ENCODE measurements around the gene CACNA2D4.

Gene CACNA2D4

GRCh38 chr12:1934831-1935230 is 16.4 kb upstream of the CACNA2D4 start:
- no peak for DNase-seq (ENCODE audit: low read depth)
- no peak overlapping the region for H3K4me3 ChIP-seq (ENCODE audit: low read depth, low read length)

DNA sequence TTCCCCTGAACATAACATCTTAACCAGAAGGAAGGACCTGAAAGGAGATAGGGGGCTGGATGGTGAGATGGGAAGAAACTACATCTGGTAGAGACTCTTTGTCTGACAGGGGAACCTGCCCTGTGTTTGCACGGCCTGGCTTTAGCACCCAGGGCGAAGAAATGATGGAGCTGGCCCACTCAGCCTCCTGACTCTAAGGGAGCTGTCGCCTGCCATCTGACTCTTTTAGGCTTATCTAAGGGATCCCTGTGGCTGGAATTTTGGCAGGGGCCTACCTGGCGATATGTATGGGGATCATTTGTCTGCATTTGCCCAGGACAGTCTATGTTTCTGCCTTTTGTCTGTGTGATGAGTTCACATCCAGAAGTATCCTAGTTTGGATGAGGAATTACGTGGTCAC is 15.6 kb upstream of the CACNA2D4 start:
- DNase-seq (ENCODE audit: low read depth) = no peak
- H3K4me3 ChIP-seq (ENCODE audit: low read depth, low read length) = no peak overlapping the region

GRCh38 chr12:1933342-1934051 is 15.0 kb upstream of the CACNA2D4 start:
- no peak overlapping the region for H3K4me3 ChIP-seq (ENCODE audit: low read depth, low read length)
- DNase-seq (ENCODE audit: low read depth) = peak; percentile 61

GRCh38 chr12:1932264-1932777 is 13.9 kb upstream of the CACNA2D4 start:
- H3K4me3 ChIP-seq (ENCODE audit: low read depth, low read length) = no peak overlapping the region
- no peak for DNase-seq (ENCODE audit: low read depth)

DNA sequence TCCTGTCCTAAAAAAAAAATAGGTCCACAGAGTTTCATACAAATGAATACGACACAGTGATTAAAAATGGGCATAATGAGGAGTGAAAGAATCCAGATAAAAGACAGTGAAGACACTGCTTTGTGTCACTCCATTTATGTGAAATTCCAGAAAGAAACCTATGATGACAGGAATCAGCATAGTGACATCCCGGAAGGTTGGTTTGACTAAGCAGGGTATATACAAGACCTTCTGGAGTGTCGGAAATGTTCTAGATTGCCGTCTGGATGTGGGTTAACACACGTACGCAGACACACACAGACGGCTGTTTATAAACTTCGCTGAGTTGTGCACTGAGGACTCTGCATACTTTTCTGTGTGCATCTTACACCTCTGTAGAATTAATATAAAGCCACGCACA is 13.2 kb upstream of the CACNA2D4 start:
- no peak overlapping the region for H3K4me3 ChIP-seq (ENCODE audit: low read depth, low read length)
- DNase-seq (ENCODE audit: low read depth) = no peak

- no peak for DNase-seq (ENCODE audit: low read depth)
- no peak overlapping the region for H3K4me3 ChIP-seq (ENCODE audit: low read depth, low read length)
Measured at GRCh38 chr12:1930803-1931597, 12.5 kb upstream of the CACNA2D4 start.

GRCh38 chr12:1929985-1930802 is 11.7 kb upstream of the CACNA2D4 start:
- DNase-seq (ENCODE audit: low read depth) = no peak
- no peak overlapping the region for H3K4me3 ChIP-seq (ENCODE audit: low read depth, low read length)

GRCh38 chr12:1929241-1929984 is 11.0 kb upstream of the CACNA2D4 start:
- DNase-seq (ENCODE audit: low read depth) = no peak
- H3K4me3 ChIP-seq (ENCODE audit: low read depth, low read length) = no peak overlapping the region

DNA sequence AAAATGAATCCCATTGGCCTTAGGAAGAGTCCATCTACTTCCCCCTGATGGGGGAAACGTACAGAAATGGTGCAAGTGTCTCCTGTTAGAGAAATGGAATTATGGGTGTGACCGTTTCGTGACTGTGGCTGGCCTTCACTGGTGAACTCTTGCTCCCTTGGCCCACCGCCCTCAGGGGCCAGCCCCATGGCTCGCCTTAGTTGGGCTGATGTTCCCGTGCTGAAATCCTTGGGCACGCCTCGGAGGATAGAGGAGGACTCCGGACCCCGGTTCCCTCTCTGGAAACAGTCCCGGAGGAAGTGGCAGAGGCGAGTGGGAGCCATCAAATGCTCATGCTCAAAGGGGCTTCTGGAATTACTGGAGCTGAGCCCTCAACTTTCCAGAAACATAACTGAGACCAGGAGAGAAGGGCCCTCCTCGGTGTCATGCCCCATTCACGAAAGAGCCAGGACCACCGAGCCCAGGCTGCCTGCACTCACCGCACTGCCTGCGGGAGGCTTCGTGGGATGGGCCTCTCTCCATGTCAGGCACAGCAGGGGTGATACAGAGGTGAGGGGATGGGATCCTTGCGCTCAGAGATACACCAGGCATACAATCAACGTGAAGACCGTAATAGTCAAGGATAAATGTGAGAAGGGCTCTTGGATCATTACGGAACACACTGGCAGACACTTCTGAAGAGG is 10.1 kb upstream of the CACNA2D4 start:
- no peak overlapping the region for H3K4me3 ChIP-seq (ENCODE audit: low read depth, low read length)
- no peak for DNase-seq (ENCODE audit: low read depth)

- DNase-seq (ENCODE audit: low read depth) = no peak
- no peak overlapping the region for H3K4me3 ChIP-seq (ENCODE audit: low read depth, low read length)
Measured at GRCh38 chr12:1927751-1928351, 9.4 kb upstream of the CACNA2D4 start.

DNA sequence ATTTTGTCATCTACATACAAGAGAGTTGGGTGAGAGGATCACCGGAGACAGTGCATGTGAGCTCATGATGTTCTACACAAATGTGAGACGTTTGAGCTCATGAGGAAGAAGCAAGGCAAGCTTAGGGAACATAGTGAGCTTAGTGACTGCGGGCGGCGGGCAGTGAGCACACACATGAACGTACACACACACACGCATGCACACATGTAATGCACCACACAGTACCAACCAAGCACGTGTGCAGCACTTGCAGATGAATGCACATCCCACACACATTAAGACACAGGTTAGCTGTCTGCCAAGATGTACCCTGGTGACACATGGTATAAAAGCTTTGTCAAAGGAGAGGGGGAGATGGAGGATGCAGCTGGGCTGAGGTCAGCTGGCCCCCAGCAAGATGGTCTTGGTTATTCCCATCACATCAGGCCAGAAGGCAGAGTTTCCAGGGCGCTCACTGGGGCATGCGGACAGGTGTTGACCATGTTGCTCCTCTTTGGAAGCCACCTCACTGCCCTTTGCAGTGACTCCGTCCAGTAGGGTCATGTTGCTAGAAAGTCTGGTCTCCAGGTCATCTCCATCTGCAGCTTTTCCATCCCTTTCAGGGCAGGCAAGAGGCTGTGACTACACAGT is 8.7 kb upstream of the CACNA2D4 start:
- no peak overlapping the region for H3K4me3 ChIP-seq (ENCODE audit: low read depth, low read length)
- DNase-seq (ENCODE audit: low read depth) = no peak

GRCh38 chr12:1926251-1926657 is 7.8 kb upstream of the CACNA2D4 start:
- DNase-seq (ENCODE audit: low read depth) = no peak

DNA sequence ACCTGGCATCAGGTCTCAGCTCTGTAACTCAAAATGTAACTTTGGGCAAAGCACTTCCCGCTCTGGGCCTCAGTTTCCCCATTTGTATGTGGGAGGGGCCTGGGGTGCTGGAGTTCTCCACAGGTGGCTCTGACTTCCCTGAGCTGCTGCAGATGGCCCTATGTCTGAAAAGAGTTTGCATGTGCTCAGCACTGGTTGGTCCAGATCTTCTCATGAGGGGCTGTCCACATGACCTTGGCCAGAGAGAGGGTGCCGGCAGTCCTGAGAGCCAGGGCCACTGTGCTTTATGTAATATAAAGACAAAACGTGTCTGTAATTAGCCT is 7.2 kb upstream of the CACNA2D4 start:
- H3K4me3 ChIP-seq (ENCODE audit: low read depth, low read length) = no peak overlapping the region
- no peak for DNase-seq (ENCODE audit: low read depth)

More at GRCh38 chr12:1926251-1926657, 7.8 kb upstream of the CACNA2D4 start:
- no peak overlapping the region for H3K4me3 ChIP-seq (ENCODE audit: low read depth, low read length)

- DNase-seq (ENCODE audit: low read depth) = no peak
- H3K4me3 ChIP-seq (ENCODE audit: low read depth, low read length) = no peak overlapping the region
Measured at GRCh38 chr12:1924996-1925683, 6.7 kb upstream of the CACNA2D4 start.

- DNase-seq (ENCODE audit: low read depth) = no peak
- no peak overlapping the region for H3K4me3 ChIP-seq (ENCODE audit: low read depth, low read length)
Measured at GRCh38 chr12:1922985-1923384, 4.5 kb upstream of the CACNA2D4 start.

DNA sequence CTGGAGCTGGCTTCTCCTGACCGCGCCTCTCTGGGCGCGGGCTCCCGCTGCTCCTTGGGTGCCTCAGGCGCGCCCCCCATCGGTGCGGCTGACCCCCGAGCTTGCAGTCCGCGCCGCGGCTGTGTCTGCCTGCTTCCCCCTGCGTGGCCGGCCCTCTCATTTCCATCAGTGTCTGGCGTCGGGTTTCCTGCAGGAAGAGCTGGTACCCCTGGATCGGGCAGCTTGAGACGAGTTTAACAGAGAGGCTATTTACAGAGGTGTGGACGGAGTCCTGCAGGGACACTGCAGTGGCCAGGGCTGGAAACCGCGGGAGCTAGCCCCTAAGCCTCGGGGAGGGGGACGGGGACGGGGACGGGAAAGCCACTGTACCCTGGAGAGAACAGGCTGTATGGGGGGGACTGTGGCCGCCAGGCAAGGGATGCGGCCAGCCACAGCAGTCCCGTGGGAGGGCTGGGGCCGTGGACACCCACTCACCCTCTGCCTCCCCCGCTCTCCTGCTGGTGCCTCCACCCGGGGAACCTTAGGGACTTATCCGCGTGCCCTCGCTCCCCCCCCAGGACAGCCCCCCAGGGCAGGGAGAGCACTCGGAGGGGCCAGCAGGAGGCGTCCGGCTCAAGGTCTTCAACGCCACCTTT is 3.7 kb upstream of the CACNA2D4 start:
- no peak for DNase-seq (ENCODE audit: low read depth)
- no peak overlapping the region for H3K4me3 ChIP-seq (ENCODE audit: low read depth, low read length)

GRCh38 chr12:1920971-1921370 is 2.5 kb upstream of the CACNA2D4 start:
- H3K4me3 ChIP-seq (ENCODE audit: low read depth, low read length) = no peak overlapping the region
- DNase-seq (ENCODE audit: low read depth) = no peak

Measured in skeletal muscle cell (primary cell).